IPS-20b (cell line): ENCODE measurements around the gene GRAP.
"Not testable (repeated sequence)": the region's sequence is repeated elsewhere in the genome, so short reads cannot be mapped to it uniquely, and the experiment has no call there.

Experiments
- H3K27ac ChIP-seq: one replicate; pipeline ENCODE4 v1.5.1; 2013; ENCODE audit warnings: low read length
- H3K27me3 ChIP-seq: 2 replicates; pipeline ENCODE4 v1.6.1; 2013; ENCODE audit warnings: mild to moderate bottlenecking, low read length, inconsistent platforms; ENCODE audit not compliant: insufficient read depth
- H3K36me3 ChIP-seq: 2 replicates; pipeline ENCODE4 v1.6.1; 2013; ENCODE audit warnings: low read depth, mild to moderate bottlenecking, inconsistent platforms, low read length, moderate library complexity; ENCODE audit not compliant: insufficient read depth
- H3K4me1 ChIP-seq: 2 replicates; pipeline ENCODE4 v1.6.1; 2013; ENCODE audit warnings: mild to moderate bottlenecking, control low read depth, inconsistent platforms, low read length, moderate library complexity; ENCODE audit not compliant: insufficient read depth
- H3K4me3 ChIP-seq: 2 replicates; pipeline ENCODE4 v1.5.1; 2013; ENCODE audit warnings: mild to moderate bottlenecking, low read length, inconsistent platforms
- H3K9ac ChIP-seq: 2 replicates; pipeline ENCODE4 v1.6.1; 2013; ENCODE audit warnings: low read depth, mild to moderate bottlenecking, inconsistent platforms, low read length, moderate library complexity
- H3K9me3 ChIP-seq: 2 replicates; pipeline ENCODE4 v1.6.1; 2013; ENCODE audit warnings: mild to moderate bottlenecking, low read depth, low read length, inconsistent platforms; ENCODE audit not compliant: insufficient read depth

Gene GRAP

GRCh38 chr17:19022128-19022527, 24.6 kb downstream of the GRAP start:
- Histone ChIP-seq H3K4me1 (no peaks in the 10 kb centered on the region), H3K9me3 (no peaks in the 10 kb centered on the region), H3K27me3 (no peaks in the 10 kb centered on the region), H3K27ac (no peak overlapping the region), H3K4me3 (no peak overlapping the region), H3K36me3 (no peaks in the 10 kb centered on the region), H3K9ac (no peak overlapping the region)

GRCh38 chr17:19021622-19022083, 25.1 kb downstream of the GRAP start:
- Histone ChIP-seq H3K9me3 (no peaks in the 10 kb centered on the region), H3K9ac (no peak overlapping the region), H3K36me3 (no peaks in the 10 kb centered on the region), H3K4me3 (no peak overlapping the region), H3K4me1 (no peaks in the 10 kb centered on the region), H3K27me3 (no peaks in the 10 kb centered on the region), H3K27ac (no peak overlapping the region)

- H3K27ac ChIP-seq, H3K4me3 ChIP-seq, H3K4me1 ChIP-seq, H3K9me3 ChIP-seq, H3K36me3 ChIP-seq, H3K27me3 ChIP-seq, H3K9ac ChIP-seq: not testable (repeated sequence)
Measured at GRCh38 chr17:19021011-19021621, 25.6 kb downstream of the GRAP start.

GRCh38 chr17:19020016-19020415, 26.7 kb downstream of the GRAP start:
- H3K9me3 ChIP-seq = no peaks in the 10 kb centered on the region
- H3K4me1 ChIP-seq = no peaks in the 10 kb centered on the region
- no peak overlapping the region for H3K4me3 ChIP-seq
- H3K27ac ChIP-seq = no peak overlapping the region
- no peaks in the 10 kb centered on the region for H3K27me3 ChIP-seq
- no peak overlapping the region for H3K9ac ChIP-seq
- H3K36me3 ChIP-seq = no peaks in the 10 kb centered on the region

GRCh38 chr17:19019041-19019941, 27.5 kb downstream of the GRAP start:
- Histone ChIP-seq H3K4me1 (no peaks in the 10 kb centered on the region), H3K9me3 (no peaks in the 10 kb centered on the region), H3K27me3 (no peaks in the 10 kb centered on the region), H3K4me3 (no peak overlapping the region), H3K27ac (no peak overlapping the region), H3K9ac (no peak overlapping the region), H3K36me3 (no peaks in the 10 kb centered on the region)

- Histone ChIP-seq H3K27ac (no peak overlapping the region), H3K9me3 (no peaks in the 10 kb centered on the region), H3K27me3 (no peaks in the 10 kb centered on the region), H3K4me3 (no peak overlapping the region), H3K36me3 (no peaks in the 10 kb centered on the region), H3K4me1 (no peaks in the 10 kb centered on the region), H3K9ac (no peak overlapping the region)
Measured at GRCh38 chr17:19018600-19018950, 28.2 kb downstream of the GRAP start.

GRCh38 chr17:19017804-19018599, 28.8 kb downstream of the GRAP start:
- no peaks in the 10 kb centered on the region for H3K27me3 ChIP-seq
- no peak overlapping the region for H3K4me3 ChIP-seq
- H3K9ac ChIP-seq = no peak overlapping the region
- H3K27ac ChIP-seq = no peak overlapping the region
- no peaks in the 10 kb centered on the region for H3K36me3 ChIP-seq
- H3K4me1 ChIP-seq = no peaks in the 10 kb centered on the region
- no peaks in the 10 kb centered on the region for H3K9me3 ChIP-seq

GRCh38 chr17:19017401-19017800, 29.4 kb downstream of the GRAP start:
- Histone ChIP-seq H3K9me3 (no peaks in the 10 kb centered on the region), H3K4me3 (no peak overlapping the region), H3K9ac (no peak overlapping the region), H3K4me1 (no peaks in the 10 kb centered on the region), H3K27me3 (no peaks in the 10 kb centered on the region), H3K36me3 (no peaks in the 10 kb centered on the region), H3K27ac (no peak overlapping the region)

- no peaks in the 10 kb centered on the region for H3K9me3 ChIP-seq
- no peak overlapping the region for H3K27ac ChIP-seq
- H3K9ac ChIP-seq = no peak overlapping the region
Measured at GRCh38 chr17:19016881-19017280, 29.9 kb downstream of the GRAP start.

GRCh38 chr17:19016297-19016696, 30.5 kb downstream of the GRAP start:
- Histone ChIP-seq H3K4me1 (no peaks in the 10 kb centered on the region), H3K27ac (no peak overlapping the region), H3K36me3 (no peaks in the 10 kb centered on the region), H3K27me3 (no peaks in the 10 kb centered on the region), H3K4me3 (no peak overlapping the region), H3K9ac (no peak overlapping the region), H3K9me3 (no peaks in the 10 kb centered on the region)

More at GRCh38 chr17:19016881-19017280, 29.9 kb downstream of the GRAP start:
- Histone ChIP-seq H3K36me3 (no peaks in the 10 kb centered on the region), H3K4me3 (no peak overlapping the region), H3K27me3 (no peaks in the 10 kb centered on the region), H3K4me1 (no peaks in the 10 kb centered on the region)

GRCh38 chr17:19015428-19015827, 31.3 kb downstream of the GRAP start:
- no peaks in the 10 kb centered on the region for H3K4me1 ChIP-seq
- H3K4me3 ChIP-seq = no peak overlapping the region
- H3K36me3 ChIP-seq = no peaks in the 10 kb centered on the region
- no peaks in the 10 kb centered on the region for H3K27me3 ChIP-seq
- H3K27ac ChIP-seq = no peak overlapping the region
- no peak overlapping the region for H3K9ac ChIP-seq
- no peaks in the 10 kb centered on the region for H3K9me3 ChIP-seq
